ENCODE results near the gene KCNK4.

DNA sequence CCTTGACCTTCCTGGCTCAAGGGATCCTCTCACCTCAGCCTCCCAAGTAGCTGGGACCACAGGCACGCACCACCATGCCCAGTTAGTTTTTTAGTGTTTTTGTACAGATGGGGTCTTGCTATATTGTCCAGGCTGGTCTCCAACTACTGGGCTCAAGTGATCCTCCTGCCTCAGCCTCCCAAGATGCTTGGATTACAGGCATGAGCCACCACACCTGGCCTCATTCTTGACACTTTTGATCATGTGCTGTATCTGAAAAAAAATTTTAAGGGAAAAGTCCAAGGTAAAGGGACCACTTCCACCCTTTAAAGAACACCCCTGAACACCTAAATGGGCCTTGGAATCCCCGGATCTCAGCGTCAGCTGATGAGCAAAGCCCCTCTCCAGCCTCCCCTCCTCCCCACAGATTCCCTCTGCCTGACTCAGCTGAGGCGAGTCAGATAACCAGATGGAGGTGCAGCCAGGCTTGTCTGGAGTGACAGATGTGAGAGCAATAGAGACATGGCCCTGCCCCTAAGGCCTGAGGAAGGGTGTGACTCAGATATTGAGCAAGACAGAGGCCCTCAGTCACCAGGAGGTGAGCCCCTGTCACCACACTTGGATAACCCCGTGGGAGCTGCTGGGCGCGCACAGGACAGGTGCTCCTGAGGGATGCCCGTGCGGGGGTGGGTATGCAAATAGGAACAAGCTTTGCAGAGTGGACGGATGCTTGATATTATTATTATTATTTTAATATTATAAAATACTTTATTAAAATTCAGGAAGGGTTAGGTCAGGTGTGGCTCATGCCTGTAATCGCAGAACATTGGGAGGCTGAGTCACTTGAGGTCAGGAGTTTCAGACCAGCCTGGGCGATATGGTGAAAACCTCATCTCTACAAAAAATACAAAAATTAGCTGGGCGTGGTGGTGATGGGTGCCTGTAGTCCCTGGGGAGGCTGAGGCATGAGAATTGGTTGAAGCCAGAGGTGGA is 43.9 kb downstream of the KCNK4 start:
- TF ChIP-seq CTCF (IDR thresholded peaks at IDR 0.05) (no peak), POLR2A (IDR thresholded peaks at IDR 0.05) (no peak)
